ENCODE results near the gene LYPD6B. TPM values are rescaled to one million over a fixed set of nuclear protein-coding genes. Genes with fewer than 3 reads are reported as not detected.

Gene LYPD6B
- total RNA-seq, 1 donor from 2014 or later: not detected

Other genes with a start within 250 kb of the LYPD6B start
- under 0.01 TPM in 2 replicates for gene KIF5C, start 163.5 kb upstream of the LYPD6B start, total RNA-seq